Measurements from ENCODE around the gene RNU5D-1.
"Not testable (repeated sequence)": the region's sequence is repeated elsewhere in the genome, so short reads cannot be mapped to it uniquely, and the experiment has no call there.

Gene RNU5D-1

DNA sequence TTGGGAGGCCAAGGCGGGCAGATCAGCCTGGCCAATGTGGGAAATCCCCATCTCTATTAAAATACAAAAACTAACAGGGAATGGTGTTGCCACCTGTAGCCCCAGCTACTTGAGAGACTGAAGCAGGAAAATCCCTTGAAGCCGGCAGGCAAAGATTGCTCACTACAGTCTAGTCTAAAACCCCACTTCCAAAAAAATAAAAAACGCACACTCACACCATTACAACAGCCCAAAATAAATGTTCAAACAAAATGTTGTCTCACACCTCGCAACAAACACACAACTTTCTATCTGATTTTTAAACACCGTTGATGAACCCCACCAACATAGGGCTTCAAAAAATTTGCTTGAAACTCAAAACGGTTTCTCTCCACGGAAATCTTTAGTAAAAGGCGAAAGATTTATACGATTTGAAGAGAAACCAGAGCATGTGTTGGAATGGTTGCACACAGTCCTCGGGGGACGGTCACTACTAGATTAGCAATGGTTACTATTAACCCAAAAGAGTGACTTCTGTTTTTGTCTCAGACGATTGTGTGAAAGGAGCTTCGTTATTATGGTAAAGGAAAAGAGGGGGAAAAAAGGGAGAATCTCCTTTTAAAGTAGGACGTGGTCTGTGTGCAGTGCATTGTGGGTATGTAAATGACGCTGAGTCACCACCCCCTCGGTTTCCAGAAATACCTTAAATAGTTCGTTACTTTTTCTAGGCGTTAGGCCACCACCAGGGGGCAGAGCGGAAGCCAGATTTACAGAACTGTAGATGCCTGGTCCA is at the start of gene RNU5D-1:
Gene RNU5D-1, minus strand, starts transcription at position 430 of the 772 bp plus-strand sequence.
- peak; percentile 97 for DNase-seq

DNA sequence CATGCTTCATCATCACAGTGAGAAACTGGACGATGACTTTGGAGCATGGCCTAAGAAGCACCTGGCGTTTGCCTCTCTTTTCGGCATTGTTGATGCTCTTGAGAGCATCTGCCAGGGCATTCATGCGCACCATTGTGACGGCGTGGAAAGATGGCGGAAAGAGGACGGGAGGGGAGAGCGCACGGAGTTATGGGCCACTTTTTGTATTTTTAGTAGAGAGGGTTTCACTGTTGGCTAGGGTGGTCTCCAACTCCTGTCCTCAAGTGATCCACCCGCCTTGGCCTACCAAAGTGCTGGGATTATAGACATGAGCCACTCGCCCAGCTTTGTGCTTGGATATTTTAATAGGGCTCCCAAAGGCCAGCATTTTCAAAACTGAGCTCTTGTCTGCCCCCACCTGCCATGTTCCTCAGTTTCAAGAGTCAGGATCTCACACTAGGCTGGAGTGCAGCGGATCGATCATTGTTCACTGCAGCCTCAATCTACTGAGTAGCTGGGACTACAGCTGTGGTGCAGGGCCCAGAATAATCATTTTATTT is 49.7 kb upstream of the RNU5D-1 start:
- no peak for DNase-seq

DNA sequence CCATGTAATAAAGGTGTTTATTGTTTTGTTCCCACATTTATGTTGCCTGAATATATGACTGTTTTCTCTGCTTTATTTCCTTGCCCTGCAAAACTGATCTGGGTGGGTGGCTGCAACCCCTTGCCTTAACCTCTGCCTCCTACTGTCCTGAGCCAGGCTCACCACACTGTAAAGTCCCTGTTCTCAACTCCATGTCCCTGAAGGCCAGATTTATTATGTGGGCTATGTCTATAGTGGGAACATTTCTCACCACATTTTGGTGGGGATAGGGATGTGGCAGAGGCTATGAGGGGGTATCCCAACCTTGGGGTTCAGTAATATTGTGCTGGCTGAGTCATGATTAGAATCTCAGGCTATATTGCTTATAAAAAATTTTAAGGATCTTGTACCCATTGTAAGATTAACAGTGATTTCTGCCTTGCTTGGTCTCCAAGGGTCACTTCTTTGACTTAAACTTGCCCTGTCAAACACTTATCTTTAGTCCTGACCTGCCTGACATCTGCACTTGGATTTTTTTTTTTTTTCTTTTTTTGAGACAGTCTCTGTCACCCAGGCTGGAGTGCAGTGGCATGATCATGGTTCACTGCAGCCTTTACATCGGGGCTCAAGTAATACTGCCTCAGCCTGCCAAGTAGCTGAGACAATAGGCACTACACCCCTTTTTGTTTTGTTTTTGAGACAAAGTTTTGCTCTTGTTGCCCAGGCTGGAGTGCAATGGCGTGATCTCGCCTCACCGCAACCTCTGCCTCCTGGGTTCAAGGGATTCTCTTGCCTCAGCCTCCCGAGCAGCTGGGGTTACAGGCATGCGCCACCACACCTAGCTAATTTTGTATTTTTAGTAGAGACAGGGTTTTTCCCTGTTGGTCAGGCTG is 48.0 kb upstream of the RNU5D-1 start:
- no peak for DNase-seq

GRCh38 chr1:44777969-44778635 is 47.1 kb upstream of the RNU5D-1 start:
- no peak for DNase-seq

DNA sequence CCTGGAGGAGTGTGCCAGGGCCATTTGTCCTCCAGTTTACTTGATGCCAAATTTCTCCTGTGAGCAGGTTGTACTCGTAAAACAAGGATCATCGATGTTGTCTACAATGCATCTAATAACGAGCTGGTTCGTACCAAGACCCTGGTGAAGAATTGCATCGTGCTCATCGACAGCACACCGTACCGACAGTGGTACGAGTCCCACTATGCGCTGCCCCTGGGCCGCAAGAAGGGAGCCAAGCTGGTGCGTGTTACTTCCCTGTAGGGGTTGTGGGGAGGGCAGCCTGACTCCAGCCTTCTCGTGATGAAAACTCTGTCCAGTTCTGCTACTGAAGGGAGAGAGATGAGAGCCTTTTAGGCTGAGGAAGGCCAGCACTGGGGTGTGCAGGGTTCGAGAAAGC is 46.6 kb upstream of the RNU5D-1 start:
- no peak for DNase-seq

GRCh38 chr1:44776730-44777068 is 45.7 kb upstream of the RNU5D-1 start:
- no peak for DNase-seq

GRCh38 chr1:44775930-44776729 is 45.2 kb upstream of the RNU5D-1 start:
- DNase-seq = no peak

- DNase-seq = peak; percentile 90 to 94
Measured at GRCh38 chr1:44775078-44775929, 44.3 kb upstream of the RNU5D-1 start, which contains the start of gene RPS8. TSS of gene RPS8 (plus strand) at chr1:44775540. CDS start at chr1:44775597, 57 bp downstream.

DNA sequence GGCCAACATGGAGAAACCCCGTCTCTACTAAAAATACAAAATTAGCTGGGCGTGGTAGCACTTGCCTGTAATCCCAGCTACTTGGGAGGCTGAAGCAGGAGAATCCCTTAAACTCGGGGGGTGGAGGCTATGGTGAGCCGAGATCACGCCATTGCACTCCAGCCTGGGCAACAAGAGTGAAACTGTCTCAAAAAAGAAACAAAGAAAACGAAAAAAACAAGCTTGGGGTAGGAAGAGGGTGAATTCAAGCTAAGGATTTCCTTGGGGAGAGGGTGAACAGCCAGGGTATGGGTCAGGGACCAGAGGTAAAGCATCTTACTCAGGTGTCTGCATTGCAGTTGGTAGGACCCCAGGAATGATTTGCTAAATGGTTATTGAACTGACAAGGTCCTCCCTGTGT is 35.5 kb upstream of the RNU5D-1 start:
- DNase-seq = not testable (repeated sequence)

- DNase-seq = no peak
Measured at GRCh38 chr1:44760876-44761275, 29.9 kb upstream of the RNU5D-1 start.

GRCh38 chr1:44759077-44759476 is 28.1 kb upstream of the RNU5D-1 start:
- DNase-seq = no peak

- DNase-seq = no peak
Measured at GRCh38 chr1:44757420-44757819, 26.4 kb upstream of the RNU5D-1 start.

DNA sequence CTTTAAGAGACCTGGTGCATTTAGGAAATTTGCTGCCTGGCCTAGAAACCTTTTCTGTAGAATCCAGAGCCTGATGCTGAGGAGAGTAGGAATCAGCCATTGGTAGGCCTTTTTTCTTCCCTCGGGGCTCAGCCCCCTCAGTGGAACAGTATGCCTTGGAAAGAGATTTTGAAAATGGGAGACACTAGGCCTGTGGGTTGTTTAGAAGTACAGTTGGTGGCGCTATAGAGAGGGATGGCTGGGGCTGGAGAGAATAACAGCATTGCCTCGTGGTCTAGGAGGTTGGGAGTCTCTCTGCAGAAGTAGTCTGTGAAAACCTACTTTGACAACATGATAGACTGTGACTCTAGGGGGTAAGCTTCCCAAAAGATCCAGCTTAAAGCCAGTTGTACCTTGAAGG is 16.9 kb upstream of the RNU5D-1 start:
- DNase-seq = no peak

DNA sequence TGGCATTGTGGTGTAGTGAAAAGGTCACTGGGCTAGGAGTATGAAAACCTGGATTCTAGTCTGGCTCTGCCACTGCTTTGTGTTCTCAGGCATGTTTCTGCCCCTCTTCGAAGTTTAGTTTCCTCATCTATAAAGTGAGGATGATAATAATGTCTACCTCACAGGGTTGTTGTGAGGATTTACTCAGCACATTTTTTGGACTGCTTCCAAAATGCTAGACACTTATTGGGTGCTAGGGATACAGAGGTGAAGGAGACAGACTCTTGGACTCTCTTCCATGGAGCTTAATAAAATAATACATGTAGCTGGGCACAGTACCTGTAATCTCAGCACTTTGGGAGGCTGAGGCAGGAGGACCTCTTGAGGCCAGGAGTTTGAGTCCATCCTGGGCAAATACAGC is 12.2 kb upstream of the RNU5D-1 start:
- DNase-seq = no peak

DNA sequence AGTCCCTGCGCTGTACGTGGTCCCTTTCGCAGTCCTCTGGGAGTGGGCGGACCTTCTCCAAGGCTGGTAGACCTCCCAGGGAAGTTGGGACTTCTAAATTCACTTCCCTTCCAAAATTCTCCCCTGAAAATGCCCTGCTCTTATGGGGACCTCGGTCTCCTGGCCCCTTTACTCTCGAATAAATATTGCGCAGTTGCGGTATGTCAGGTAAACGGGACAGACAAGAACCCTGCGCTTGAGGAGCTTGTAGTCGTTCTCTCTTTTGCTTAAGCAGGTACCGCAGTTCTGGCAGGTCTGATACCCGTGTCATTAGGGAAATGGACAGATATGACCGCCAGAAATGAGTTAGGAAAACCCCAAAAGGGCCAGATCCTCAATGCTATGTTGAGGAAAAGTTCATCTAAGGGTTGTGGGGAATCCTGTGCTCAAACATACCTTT is 9.2 kb upstream of the RNU5D-1 start:
- no peak for DNase-seq

DNA sequence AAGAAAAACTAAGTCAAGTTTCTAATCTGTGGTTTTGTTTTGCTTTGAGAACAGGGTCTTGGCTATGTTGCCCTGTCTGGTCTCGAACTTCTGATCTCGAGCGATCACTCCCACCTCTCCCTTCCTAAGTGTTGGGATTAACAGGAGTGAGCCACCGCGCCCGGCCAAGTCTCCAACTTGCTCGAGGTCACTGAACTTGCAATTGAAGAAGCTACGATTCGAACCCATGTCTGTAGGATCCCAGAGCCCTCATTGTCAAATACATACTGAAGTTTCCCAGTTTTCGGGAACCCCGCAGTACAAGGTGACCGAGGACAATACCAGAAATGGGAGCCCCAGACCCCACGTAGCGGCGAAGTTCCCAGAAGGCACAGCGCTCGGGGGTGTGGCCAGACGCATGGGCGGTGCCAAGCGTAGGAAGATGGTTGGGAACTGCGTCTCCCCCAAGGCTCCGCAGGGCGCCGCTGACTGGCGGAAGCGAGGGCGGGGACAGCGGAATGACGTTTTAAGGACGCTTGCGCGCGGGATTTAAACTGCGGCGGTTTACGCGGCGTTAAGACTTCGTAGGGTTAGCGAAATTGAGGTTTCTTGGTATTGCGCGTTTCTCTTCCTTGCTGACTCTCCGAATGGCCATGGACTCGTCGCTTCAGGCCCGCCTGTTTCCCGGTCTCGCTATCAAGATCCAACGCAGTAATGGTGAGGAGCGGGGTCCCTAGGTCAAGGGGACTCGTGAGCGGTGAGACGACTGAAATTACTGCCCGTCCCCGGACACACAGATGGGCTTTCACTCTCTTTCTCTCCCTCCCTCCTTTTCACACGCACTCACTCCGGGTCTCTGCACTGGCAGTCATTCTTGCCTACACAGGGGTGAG is 8.6 kb upstream of the RNU5D-1 start, which contains the start of gene KIF2C:
Gene KIF2C, plus strand, starts transcription at position 531 of the 872 bp plus-strand sequence. Its CDS starts 96 bp downstream, at position 627.
- peak; percentile 93 to 97 for DNase-seq

DNA sequence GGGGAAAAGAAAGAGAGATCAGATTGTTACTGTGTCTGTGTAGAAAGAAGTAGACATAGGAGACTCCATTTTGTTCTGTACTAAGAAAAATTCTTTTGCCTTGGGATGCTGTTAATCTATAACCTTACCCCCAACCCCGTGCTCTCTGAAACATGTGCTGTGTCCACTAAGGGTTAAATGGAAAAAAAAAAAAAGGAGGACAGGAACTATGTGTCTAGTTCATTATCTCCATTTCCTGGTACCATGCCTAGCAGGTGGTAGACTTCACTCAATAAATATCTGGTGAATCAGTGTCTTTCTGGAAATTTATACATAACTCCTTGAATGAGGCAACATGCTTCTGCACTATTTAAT is 8.0 kb upstream of the RNU5D-1 start:
- DNase-seq = not testable (repeated sequence)

- DNase-seq = no peak
Measured at GRCh38 chr1:44735992-44736391, 5.0 kb upstream of the RNU5D-1 start.

DNA sequence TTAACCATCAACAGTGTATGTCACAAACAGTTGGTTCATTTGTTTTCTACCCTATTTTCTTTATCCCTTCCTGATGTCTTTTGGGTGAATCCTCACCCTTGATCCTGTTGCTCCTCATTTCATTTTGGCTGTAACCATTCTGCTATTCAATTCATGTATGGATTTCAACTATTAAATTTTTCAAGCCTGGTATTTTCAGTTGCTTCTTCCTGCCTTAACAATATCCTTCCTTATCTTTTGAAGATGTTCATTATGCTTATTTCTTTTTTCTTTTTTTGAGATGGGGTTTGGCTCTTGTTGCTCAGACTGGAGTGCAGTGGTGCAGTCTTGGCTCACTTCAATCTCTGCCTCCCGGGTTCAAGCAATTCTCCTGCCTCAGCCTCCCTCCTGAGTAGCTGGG is 2.8 kb upstream of the RNU5D-1 start:
- no peak for DNase-seq

DNA sequence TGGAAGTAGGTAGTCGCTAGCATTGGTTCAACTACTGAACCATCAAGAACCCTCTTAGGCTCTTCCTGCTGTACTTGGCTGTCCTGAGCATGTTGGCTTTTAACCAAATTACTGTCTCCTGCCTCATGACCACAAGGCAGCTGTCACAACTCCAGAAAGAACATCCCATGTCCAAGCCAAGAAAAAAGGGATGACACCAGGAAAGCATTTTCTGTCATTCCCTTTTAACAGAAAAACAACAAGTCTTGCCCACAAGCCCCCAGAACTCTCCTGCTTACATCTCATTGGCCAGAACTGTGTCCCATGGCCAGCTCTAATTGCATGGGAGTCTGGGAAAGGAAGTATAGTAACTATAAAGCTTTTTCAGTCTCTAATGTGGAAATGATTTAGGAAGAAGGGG is 2.4 kb upstream of the RNU5D-1 start:
- DNase-seq = no peak
